HepG2 (cell line): ENCODE data around the gene ZBTB2. TPM values are rescaled to one million over a fixed set of nuclear protein-coding genes. Genes with fewer than 3 reads are reported as not detected.

Experiments used
- ARID5B ChIP-seq: IDR thresholded peaks from 2 replicates; pipeline ENCODE4 v1.4.0; 2020; ENCODE audit warnings: mild to moderate bottlenecking, missing genetic modification reagents
- ATF6 ChIP-seq: sonication (generic); formaldehyde crosslinking; conservative IDR thresholded peaks from 2 replicates; pipeline ENCODE4 v1.4.0; 2020; ENCODE audit warnings: missing genetic modification reagents
- BCL3 ChIP-seq: sonication (generic); formaldehyde crosslinking; IDR thresholded peaks from 2 replicates; pipeline ENCODE4 v1.5.1; 2020; ENCODE audit warnings: mild to moderate bottlenecking, missing genetic modification reagents, moderate library complexity
- BHLHE40 ChIP-seq: IDR thresholded peaks from 2 replicates; pipeline ENCODE4 v1.6.1; 2011; ENCODE audit warnings: low read length, improper control_type of control experiment
- CBX1 ChIP-seq: IDR thresholded peaks from one replicate; pipeline ENCODE4 v1.6.1; 2016; ENCODE audit warnings: antibody characterized with exemption, low read depth
- DDIT3 ChIP-seq: sonication (generic); formaldehyde crosslinking; IDR thresholded peaks from 2 replicates; pipeline ENCODE4 v1.4.0; 2020; ENCODE audit warnings: mild to moderate bottlenecking, missing genetic modification reagents
- EEA1 ChIP-seq: sonication (generic); formaldehyde crosslinking; IDR thresholded peaks from 2 replicates; pipeline ENCODE4 v1.5.1; 2020; ENCODE audit warnings: mild to moderate bottlenecking, missing genetic modification reagents, borderline replicate concordance
- FIP1L1 ChIP-seq: fragments of 200-400 bp; formaldehyde crosslinking; IDR thresholded peaks from 2 replicates; pipeline ENCODE4 v1.6.1; 2018; ENCODE audit warnings: low read depth, mild to moderate bottlenecking, low read length, moderate library complexity, borderline replicate concordance; ENCODE audit not compliant: insufficient read depth
- GFI1 ChIP-seq: sonication (generic); formaldehyde crosslinking; IDR thresholded peaks from 2 replicates; pipeline ENCODE4 v1.5.0; 2020; ENCODE audit warnings: missing genetic modification reagents, mild to moderate bottlenecking, borderline replicate concordance
- KLF15 ChIP-seq: sonication (generic); formaldehyde crosslinking; IDR thresholded peaks from 2 replicates; pipeline ENCODE4 v1.8.1; 2023; ENCODE audit warnings: borderline replicate concordance, mild to moderate bottlenecking, inconsistent platforms, missing genetic modification reagents, mixed read lengths
- KLF9 ChIP-seq: IDR thresholded peaks from 2 replicates; pipeline ENCODE4 v1.6.1; 2016; ENCODE audit warnings: low read depth
- NFE2L2 ChIP-seq: fragments of 150-350 bp; IDR thresholded peaks from 2 replicates; pipeline ENCODE4 v1.6.1; 2014; ENCODE audit warnings: low read length
- PLRG1 ChIP-seq: fragments of 450-650 bp; conservative IDR thresholded peaks from 2 replicates; pipeline ENCODE4 v1.6.1; 2016
- PRDM15 ChIP-seq: sonication (generic); formaldehyde crosslinking; IDR thresholded peaks from 2 replicates; pipeline ENCODE4 v1.4.0; 2020; ENCODE audit warnings: missing genetic modification reagents
- RARA ChIP-seq: IDR thresholded peaks from 2 replicates; pipeline ENCODE4 v1.6.1; 2016; ENCODE audit warnings: missing genetic modification reagents, missing compliant biosample characterization
- SMYD3 ChIP-seq: sonication (generic); formaldehyde crosslinking; IDR thresholded peaks from 2 replicates; pipeline ENCODE4 v1.8.1; 2023; ENCODE audit warnings: mild to moderate bottlenecking, missing genetic modification reagents
- TGIF2 ChIP-seq: IDR thresholded peaks from 2 replicates; pipeline ENCODE4 v1.6.1; 2016; ENCODE audit warnings: control low read depth, missing compliant biosample characterization
- ZEB1 ChIP-seq: IDR thresholded peaks from 2 replicates; pipeline ENCODE4 v1.6.1; 2012; ENCODE audit warnings: mild to moderate bottlenecking, low read depth, inconsistent platforms; ENCODE audit not compliant: insufficient replicate concordance
- ZFP36L2 ChIP-seq: sonication (generic); formaldehyde crosslinking; IDR thresholded peaks from 2 replicates; pipeline ENCODE4 v1.4.0; 2020; ENCODE audit warnings: missing genetic modification reagents
- ZNF652 ChIP-seq: IDR thresholded peaks from 2 replicates; pipeline ENCODE4 v1.6.1; 2016; ENCODE audit warnings: low read depth, borderline replicate concordance
- polyA plus RNA-seq, 8 experiments: library from polyadenylated mRNA; depleted of rRNA in 3 of 8; stranded (reverse) in 7 of 8; unstranded in 1 of 8; fragments of >200 nt; fragmentation: Illumina TruSeq in 4 of 8; extraction: Trizol in 4 of 8; gene quantifications; 2 replicates each; pipeline versions ENCODE4 v1.2.1 to v1.2.3, GENCODE V29; 2011 to 2016; ENCODE audit warnings: low read depth in 4 of 8, missing spikeins in 1 of 8, mixed read lengths in 1 of 8; ENCODE audit not compliant: insufficient read depth in 1 of 8
- total RNA-seq, 5 experiments: library from RNA; depleted of rRNA; stranded (reverse); fragments of >200 nt; fragmentation: Illumina TruSeq; extraction: Trizol; gene quantifications; 2 replicates each; pipeline ENCODE4 v1.2.3, GENCODE V29; 2016; ENCODE audit warnings: low read depth in 1 of 5

ZBTB2 gene
- total and polyA plus RNA-seq, 2 of the 13 experiments (the other 11 are each of a cell fraction or from before 2014, with no cell fraction given): 15.4 to 22.8 TPM

- TF ChIP-seq SMYD3: no peak
- TF ChIP-seq DDIT3 (CRISPR knock-in tag): no peak
- no peak for TF ChIP-seq ZEB1
- TF ChIP-seq KLF9 (CRISPR knock-in tag): no peak
- no peak for TF ChIP-seq CBX1
- no peak for TF ChIP-seq ARID5B (CRISPR knock-in tag)
- TF ChIP-seq PLRG1: no peak
- no peak for TF ChIP-seq ATF6 (CRISPR knock-in tag)
- TF ChIP-seq ZNF652 (CRISPR knock-in tag): no peak
- no peak for TF ChIP-seq TGIF2 (CRISPR knock-in tag)
- no peak; the same call in 1 of the 2 replicates for TF ChIP-seq BCL3 (CRISPR knock-in tag)
- no peak; the same call in 1 of the 2 replicates for TF ChIP-seq KLF15 (CRISPR knock-in tag)
- no peak for TF ChIP-seq GFI1 (CRISPR knock-in tag)
- no peak for TF ChIP-seq RARA
- no peak for TF ChIP-seq FIP1L1
- no peak; the same call in 1 of the 2 replicates for TF ChIP-seq EEA1 (CRISPR knock-in tag)
- TF ChIP-seq PRDM15 (CRISPR knock-in tag): no peak
- no peak for TF ChIP-seq BHLHE40
- TF ChIP-seq NFE2L2: no peak
- no peak for TF ChIP-seq ZFP36L2
These were observed 398 bp downstream of the ZBTB2 start (continued) for GRCh38 chr6:151390851-151391470.
